LNCaP clone FGC (cell line): Measurements from ENCODE around the gene RECQL5.

Source experiments
- DNase-seq: peaks from one replicate; pipeline ENCODE4 v3.0.0-alpha.2; 2011; ENCODE audit warnings: low read depth
- H3K4me3 ChIP-seq: 2 replicates; pipeline ENCODE4 v1.5.1; 2011; ENCODE audit warnings: mild to moderate bottlenecking, low read depth, low read length, control low read depth
- CTCF ChIP-seq: IDR thresholded peaks from 2 replicates; pipeline ENCODE4 v1.5.1; 2012; ENCODE audit warnings: mild to moderate bottlenecking; ENCODE audit not compliant: control insufficient read depth, insufficient read depth; ENCODE audit errors: extremely low read depth

RECQL5 gene

GRCh38 chr17:75665981-75666380 lies 973 bp downstream of the RECQL5 start:
- DNase-seq: no peak
- peak overlapping the region; percentile 99 for H3K4me3 ChIP-seq
- TF ChIP-seq CTCF: no peak

DNA sequence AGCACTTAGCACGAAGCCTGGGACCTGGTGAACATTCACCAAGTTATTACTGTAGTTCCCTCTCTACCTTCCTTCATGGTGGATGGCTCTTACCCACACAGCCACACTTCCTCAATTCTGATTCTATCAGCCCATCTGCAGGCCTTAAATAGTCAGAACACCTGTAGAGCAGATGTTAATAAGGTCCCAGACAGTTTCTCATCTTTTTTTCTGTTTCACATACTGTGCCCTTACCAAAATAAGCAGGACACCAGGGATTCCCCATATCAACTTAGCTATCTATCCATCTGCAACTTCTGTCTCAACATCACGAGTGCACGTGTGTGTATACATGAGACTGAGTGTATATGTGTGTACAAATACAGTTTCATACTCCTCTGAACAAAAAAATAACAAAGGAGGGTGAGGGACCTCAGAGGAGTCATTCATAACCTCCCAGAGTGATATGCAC lies 2.8 kb downstream of the RECQL5 start:
- DNase-seq: no peak
- no peak overlapping the region for H3K4me3 ChIP-seq
- TF ChIP-seq CTCF: no peak

- TF ChIP-seq CTCF: no peak
- no peak overlapping the region for H3K4me3 ChIP-seq
- no peak for DNase-seq
These were observed 4.4 kb downstream of the RECQL5 start for GRCh38 chr17:75662511-75662910.

- no peak for DNase-seq
- no peak for TF ChIP-seq CTCF
- H3K4me3 ChIP-seq: no peak overlapping the region
These were observed 5.4 kb downstream of the RECQL5 start for GRCh38 chr17:75661531-75661930.

DNA sequence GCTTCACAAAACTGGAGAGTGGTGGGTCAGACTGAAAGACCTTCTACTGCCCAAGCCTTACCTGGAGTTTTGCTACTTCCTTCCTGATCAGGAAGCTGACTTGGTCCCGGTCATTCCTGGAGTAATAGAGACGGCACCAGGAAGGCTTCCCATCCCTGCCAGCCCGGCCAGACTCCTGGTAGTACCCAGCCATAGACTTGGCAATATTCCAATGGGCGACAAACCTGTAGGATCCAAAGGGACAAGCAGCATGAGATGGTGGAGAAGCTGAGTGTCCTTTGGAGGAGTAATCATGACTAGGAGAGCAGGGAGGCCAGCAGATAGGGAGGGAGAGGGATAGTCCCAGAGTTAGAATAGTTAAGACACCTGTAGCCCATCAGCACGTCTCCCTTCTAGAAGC lies 8.7 kb downstream of the RECQL5 start:
- no peak for DNase-seq
- no peak for TF ChIP-seq CTCF
- no peak overlapping the region for H3K4me3 ChIP-seq

GRCh38 chr17:75654176-75654575 lies 12.8 kb downstream of the RECQL5 start:
- no peak for DNase-seq
- no peak overlapping the region for H3K4me3 ChIP-seq
- TF ChIP-seq CTCF: peak; percentile 35

DNA sequence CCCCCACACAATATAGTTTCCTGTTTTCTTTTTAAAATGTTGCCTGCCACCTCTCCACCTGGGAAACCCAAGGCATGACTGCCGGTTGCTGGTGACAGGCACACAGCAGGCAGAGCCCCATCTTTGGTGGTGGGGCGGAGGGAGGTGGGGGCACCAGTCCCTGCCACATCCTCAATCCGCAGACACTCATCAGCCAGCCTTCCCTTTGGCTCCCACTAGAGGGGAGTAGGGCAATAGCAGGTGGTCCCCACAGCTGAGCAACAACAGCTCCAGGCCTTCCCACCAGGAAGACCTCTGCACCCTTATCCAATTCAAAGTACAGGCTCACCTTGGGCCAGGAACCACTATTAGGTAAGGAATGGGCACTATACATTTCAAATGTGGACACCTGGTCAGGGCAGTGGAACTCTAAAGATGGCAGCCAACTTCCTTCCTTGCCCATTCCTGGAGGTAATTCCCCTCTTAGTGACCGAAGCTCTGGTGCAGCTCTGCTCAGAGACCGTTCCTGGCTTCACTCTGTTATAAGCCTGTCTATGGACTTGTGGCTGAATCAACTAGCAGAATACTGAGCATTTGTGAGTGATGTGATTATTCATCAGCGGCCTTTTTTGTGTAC lies 13.9 kb downstream of the RECQL5 start:
- H3K4me3 ChIP-seq: no peak overlapping the region
- TF ChIP-seq CTCF: peak; percentile 55
- no peak for DNase-seq
